ENCODE results near the gene PLCH1. TPM values are rescaled to one million over a fixed set of nuclear protein-coding genes. Genes with fewer than 3 reads are reported as not detected.

PLCH1 gene
- total and polyA plus RNA-seq, 2 experiments from 2014 or later = 2.7 to 6.2 TPM

- H3K36me3 ChIP-seq = no peaks in the 10 kb centered on the region
- no peak for DNase-seq (ENCODE audit: low read depth in 1 of 2, low spot score in 1 of 2)
- no peaks in the 10 kb centered on the region for H3K4me1 ChIP-seq (ENCODE audit: low read depth)
- H3K27me3 ChIP-seq = no peaks in the 10 kb centered on the region
- no peaks in the 10 kb centered on the region for H3K9me3 ChIP-seq (ENCODE audit: low read depth)
- no peak overlapping the region for H3K27ac ChIP-seq
- H3K4me3 ChIP-seq = no peak overlapping the region
- TF ChIP-seq CTCF (IDR thresholded peaks at IDR 0.05; ENCODE audit: low read depth, low read length) = no peak
Observed at GRCh38 chr3:155453512-155453911, 291.4 kb downstream of the PLCH1 start.

- H3K27me3 ChIP-seq = no peaks in the 10 kb centered on the region
- DNase-seq (ENCODE audit: low read depth in 1 of 2, low spot score in 1 of 2) = no peak
- no peaks in the 10 kb centered on the region for H3K36me3 ChIP-seq
- no peak for TF ChIP-seq CTCF (IDR thresholded peaks at IDR 0.05; ENCODE audit: low read depth, low read length)
- no peak overlapping the region for H3K27ac ChIP-seq
- no peak overlapping the region for H3K4me3 ChIP-seq
- no peaks in the 10 kb centered on the region for H3K4me1 ChIP-seq (ENCODE audit: low read depth)
- no peaks in the 10 kb centered on the region for H3K9me3 ChIP-seq (ENCODE audit: low read depth)
Observed at GRCh38 chr3:155449613-155450267, 295.1 kb downstream of the PLCH1 start.

- H3K4me3 ChIP-seq = no peak overlapping the region
- TF ChIP-seq CTCF (IDR thresholded peaks at IDR 0.05; ENCODE audit: low read depth, low read length) = no peak
- H3K27me3 ChIP-seq = no peaks in the 10 kb centered on the region
- H3K27ac ChIP-seq = no peak overlapping the region
- H3K4me1 ChIP-seq (ENCODE audit: low read depth) = no peaks in the 10 kb centered on the region
- no peaks in the 10 kb centered on the region for H3K9me3 ChIP-seq (ENCODE audit: low read depth)
- no peaks in the 10 kb centered on the region for H3K36me3 ChIP-seq
- DNase-seq (ENCODE audit: low read depth in 1 of 2, low spot score in 1 of 2) = no peak
Observed at GRCh38 chr3:155448531-155448930, 296.3 kb downstream of the PLCH1 start.

GRCh38 chr3:155446366-155446765 lies 298.5 kb downstream of the PLCH1 start:
- no peak overlapping the region for H3K27ac ChIP-seq
- no peak overlapping the region for H3K4me3 ChIP-seq
- H3K27me3 ChIP-seq = no peaks in the 10 kb centered on the region
- TF ChIP-seq CTCF (IDR thresholded peaks at IDR 0.05; ENCODE audit: low read depth, low read length) = no peak
- no peaks in the 10 kb centered on the region for H3K4me1 ChIP-seq (ENCODE audit: low read depth)
- no peak for DNase-seq (ENCODE audit: low read depth in 1 of 2, low spot score in 1 of 2)
- H3K36me3 ChIP-seq = no peaks in the 10 kb centered on the region
- H3K9me3 ChIP-seq (ENCODE audit: low read depth) = no peaks in the 10 kb centered on the region

GRCh38 chr3:155444771-155445170 lies 300.1 kb downstream of the PLCH1 start:
- no peak for DNase-seq (ENCODE audit: low read depth in 1 of 2, low spot score in 1 of 2)
- H3K36me3 ChIP-seq = no peaks in the 10 kb centered on the region
- TF ChIP-seq CTCF (IDR thresholded peaks at IDR 0.05; ENCODE audit: low read depth, low read length) = no peak
- H3K27ac ChIP-seq = no peak overlapping the region
- no peaks in the 10 kb centered on the region for H3K4me1 ChIP-seq (ENCODE audit: low read depth)
- no peak overlapping the region for H3K4me3 ChIP-seq
- H3K27me3 ChIP-seq = no peaks in the 10 kb centered on the region
- no peaks in the 10 kb centered on the region for H3K9me3 ChIP-seq (ENCODE audit: low read depth)
